D721Med (cell line): Measurements from ENCODE around the gene IMP3.

Experiments
- DNase-seq: peaks from one replicate; pipeline ENCODE4 v3.0.0; 2011; ENCODE audit warnings: low spot score; ENCODE audit not compliant: insufficient read length
- FAIRE-seq: peaks from 2 replicates; lab custom pipeline; 2011; peaks lifted over from hg19 to GRCh38; lab: Jason Lieb, UNC
- TF ChIP-seq, protein P1 (sequence below): IDR thresholded peaks from 2 replicates; pipeline ENCODE4 v1.5.1; 2012; ENCODE audit warnings: mild to moderate bottlenecking, control low read depth; ENCODE audit not compliant: insufficient read depth; ENCODE audit errors: missing control alignments

Gene IMP3

DNA sequence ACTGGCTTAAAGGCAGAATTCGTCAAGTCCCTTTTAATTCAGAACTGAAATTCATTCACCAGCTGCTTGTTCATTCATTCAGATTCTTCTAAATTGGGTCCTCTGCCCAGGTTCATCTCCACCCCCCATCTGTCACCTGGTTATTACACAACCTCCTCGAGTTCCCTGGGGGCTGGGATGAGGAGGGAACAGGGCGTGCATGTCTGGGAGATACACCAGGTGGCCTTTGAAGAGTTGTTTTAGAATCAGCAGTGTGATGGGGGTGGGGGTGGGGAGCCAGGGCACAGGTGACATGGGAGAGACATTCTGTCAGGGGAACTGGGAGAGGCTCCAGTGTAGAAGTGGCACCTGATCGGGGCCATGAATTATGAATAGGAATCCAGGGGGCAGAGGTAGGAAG lies 15.9 kb upstream of the IMP3 start:
- FAIRE-seq (no peak), DNase-seq (no peak)
- TF ChIP-seq, protein P1, sequence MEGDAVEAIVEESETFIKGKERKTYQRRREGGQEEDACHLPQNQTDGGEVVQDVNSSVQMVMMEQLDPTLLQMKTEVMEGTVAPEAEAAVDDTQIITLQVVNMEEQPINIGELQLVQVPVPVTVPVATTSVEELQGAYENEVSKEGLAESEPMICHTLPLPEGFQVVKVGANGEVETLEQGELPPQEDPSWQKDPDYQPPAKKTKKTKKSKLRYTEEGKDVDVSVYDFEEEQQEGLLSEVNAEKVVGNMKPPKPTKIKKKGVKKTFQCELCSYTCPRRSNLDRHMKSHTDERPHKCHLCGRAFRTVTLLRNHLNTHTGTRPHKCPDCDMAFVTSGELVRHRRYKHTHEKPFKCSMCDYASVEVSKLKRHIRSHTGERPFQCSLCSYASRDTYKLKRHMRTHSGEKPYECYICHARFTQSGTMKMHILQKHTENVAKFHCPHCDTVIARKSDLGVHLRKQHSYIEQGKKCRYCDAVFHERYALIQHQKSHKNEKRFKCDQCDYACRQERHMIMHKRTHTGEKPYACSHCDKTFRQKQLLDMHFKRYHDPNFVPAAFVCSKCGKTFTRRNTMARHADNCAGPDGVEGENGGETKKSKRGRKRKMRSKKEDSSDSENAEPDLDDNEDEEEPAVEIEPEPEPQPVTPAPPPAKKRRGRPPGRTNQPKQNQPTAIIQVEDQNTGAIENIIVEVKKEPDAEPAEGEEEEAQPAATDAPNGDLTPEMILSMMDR: no peak

DNA sequence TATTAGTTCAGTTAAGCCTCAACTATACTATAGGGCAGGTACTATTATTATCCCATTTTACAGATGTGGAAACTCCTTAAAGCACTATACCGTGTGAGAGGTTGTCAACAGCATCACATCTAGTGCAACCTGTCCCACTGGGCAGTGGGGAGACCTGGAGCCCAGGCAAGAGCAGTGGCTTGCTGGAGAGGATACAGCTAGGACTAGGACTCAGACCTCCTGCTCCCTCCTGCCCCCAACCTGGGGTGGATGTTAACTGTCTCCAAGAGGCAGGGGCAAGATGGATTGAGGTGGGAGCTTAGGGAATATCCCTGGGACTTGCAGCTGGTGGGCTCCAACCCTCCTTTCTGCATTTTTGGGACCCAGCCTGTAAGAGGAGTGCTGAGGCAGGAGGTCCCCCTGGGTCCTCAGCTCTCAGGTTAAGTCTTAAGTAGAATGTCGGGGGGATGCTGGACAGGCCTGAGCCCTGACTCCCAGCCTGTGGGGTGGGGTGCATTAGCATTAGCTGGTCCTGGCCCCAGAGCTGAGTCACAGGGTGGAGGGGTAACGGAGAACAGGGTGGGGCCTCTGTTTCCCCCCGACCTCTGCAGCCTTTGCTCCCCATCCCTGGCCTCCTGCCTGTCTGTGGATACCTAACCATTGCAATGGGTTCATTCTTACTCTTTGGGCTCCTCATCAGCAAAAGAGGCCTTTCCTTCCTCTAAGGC lies 14.3 kb upstream of the IMP3 start:
- DNase-seq: no peak
- TF ChIP-seq, protein P1: no peak
- FAIRE-seq: no peak

DNA sequence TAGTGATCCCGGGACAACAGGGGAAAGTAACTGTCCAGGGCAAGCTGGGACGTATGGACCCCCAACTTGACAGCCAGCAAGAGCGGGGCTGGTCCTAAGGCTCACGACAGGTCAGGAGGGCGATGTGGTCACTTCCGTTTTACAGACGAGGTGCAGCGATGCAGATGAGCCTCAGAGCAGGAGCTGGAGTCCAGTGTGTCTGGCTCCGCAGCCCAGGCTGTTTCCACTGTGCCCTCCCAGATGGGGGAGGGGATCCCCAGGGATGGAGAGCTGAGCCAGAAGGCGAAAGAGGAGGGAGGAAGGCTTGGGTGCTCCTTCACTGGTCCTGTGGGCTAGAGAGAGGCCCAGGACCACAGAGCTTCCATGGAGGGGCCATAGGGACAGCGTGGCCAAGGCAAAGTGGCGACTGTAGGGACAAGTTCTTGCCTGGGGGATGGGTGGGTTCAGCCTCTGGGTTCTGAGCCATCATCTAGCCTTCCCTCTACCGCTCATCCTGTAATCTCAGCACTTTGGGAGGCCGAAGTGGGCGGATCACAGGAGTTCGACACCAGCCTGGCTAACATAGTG lies 13.4 kb upstream of the IMP3 start:
- TF ChIP-seq, protein P1: no peak
- DNase-seq: no peak
- FAIRE-seq: no peak

DNA sequence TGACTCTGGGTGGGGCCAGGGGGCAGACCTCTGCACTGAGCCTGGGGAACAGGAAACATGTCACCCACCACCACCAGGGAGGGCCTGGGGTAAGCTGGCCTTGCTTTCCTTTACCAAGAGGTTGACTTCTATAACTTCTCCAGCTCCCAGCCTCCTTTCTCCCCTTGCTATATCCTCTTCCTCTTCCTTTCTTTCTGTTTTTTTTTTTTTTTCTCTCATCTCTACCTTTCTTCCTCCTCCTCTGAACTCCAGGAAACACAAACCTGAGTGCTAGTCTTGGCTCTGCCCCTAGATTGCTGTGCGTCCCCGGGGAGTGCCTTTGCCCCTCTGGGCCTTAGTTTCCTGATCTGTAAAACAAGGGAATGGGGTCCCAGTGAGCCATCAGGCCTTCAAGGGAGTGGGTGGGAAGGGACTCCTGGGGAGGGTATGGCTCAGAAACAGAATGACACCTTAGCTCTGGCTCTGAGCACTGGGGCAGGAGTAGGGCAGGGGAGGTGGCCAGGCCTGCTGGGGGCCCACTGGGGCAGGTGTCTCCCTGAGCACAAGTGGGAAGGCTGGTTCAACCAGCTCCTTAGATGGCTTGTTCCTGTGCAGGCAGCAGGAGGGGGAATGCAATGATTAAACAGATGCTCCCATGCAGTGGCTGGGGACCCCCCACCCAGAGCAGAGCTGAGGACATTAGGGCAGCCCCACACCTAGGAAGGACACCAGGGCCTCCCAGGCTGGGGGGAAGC lies 12.0 kb upstream of the IMP3 start:
- no peak for DNase-seq
- TF ChIP-seq, protein P1: no peak
- no peak for FAIRE-seq

DNA sequence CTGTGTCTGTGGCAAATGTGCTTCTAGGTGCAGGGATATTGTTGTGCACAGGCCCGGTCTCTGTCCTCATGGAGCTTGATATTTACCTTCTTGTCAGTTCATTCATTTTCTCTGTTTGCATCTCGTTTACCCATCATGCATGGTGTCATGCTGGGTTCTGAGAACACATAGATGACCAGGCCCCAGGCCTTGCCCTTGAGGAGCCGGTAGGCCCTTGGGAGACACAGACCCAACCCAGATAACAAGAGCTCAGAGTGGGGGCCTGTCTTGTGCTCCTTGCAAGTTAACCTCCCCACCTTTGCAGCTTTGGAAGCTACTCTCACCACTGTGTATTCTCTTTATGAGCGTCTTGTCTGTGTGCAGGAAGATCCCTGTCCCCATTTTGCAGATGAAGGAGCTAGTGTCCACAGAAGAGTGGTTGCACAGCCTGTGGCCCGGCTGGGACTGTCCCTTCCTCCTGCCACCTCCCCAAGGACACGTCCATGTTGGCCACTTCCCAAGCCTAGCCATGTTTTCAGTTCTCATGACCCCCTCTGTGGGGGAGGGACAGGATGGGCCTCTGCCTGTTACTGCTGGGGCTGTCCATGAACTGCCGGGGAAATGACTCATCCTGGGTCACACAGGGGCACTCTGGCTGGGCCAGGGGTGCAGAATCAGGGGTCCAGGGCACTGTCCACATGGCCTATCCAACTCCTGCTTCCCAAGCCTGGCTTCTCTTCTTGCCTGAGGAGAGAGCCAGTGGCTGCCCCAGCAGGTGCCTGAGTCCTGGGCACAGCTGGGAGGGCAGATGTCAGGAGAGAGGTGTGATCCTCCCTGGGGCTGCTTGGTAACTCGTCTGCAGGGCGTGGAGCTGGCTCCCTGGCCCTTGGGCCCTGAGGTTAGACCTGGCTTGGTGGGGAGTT lies 11.1 kb upstream of the IMP3 start:
- FAIRE-seq: no peak
- no peak for DNase-seq
- TF ChIP-seq, protein P1: no peak

DNA sequence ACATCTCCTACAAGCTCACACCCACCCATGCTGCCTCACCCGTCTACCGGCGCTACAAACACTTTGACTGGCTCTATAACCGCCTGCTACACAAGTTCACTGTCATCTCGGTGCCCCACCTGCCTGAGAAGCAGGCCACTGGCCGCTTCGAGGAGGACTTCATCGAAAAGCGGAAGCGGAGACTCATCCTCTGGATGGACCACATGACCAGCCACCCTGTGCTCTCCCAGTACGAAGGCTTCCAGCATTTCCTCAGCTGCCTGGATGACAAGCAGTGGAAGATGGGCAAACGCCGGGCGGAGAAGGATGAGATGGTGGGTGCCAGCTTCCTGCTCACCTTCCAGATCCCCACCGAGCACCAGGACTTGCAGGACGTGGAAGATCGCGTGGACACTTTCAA lies 9.8 kb upstream of the IMP3 start:
- FAIRE-seq (no peak), DNase-seq (no peak)
- TF ChIP-seq, protein P1: no peak
